ENCODE measurements around the gene RGS19.
A peak's percentile ranks its signal among the peaks of the same experiment; 100 is the strongest.
"Not testable (repeated sequence)": the region's sequence is repeated elsewhere in the genome, so short reads cannot be mapped to it uniquely, and the experiment has no call there.

RGS19 gene

DNA sequence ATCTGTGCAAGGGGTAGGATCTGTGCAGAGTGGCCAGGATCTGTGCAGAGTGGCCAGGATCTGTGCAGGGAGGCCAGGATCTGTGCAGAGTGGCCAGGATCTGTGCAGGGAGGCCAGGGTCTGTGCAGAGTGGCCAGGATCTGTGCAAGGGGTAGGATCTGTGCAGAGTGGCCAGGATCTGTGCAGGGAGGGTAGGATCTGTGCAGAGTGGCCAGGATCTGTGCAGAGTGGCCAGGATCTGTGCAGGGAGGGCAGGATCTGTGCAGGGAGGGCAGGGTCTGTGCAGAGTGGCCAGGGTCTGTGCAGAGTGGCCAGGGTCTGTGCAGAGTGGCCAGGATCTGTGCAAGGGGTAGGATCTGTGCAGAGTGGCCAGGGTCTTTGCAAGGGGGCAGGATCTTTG is 9.3 kb upstream of the RGS19 start:
- Histone ChIP-seq H4K8ac (ENCODE audit: low read depth, low read length) (peak overlapping the region; percentile 52), H2BK120ac (ENCODE audit: low read depth, low read length) (peak overlapping the region; percentile 35), H3K9ac (ENCODE audit: low read depth, low read length, poor library complexity) (peak overlapping the region; percentile 52), H3K14ac (ENCODE audit: low read length) (peak overlapping the region; percentile 98), H3K18ac (ENCODE audit: low read length) (peak overlapping the region; percentile 91), H2BK12ac (ENCODE audit: low read length) (peak overlapping the region; percentile 49), H3K4me1 (ENCODE audit: control insufficient read depth in 2 of 2, insufficient read depth in 1 of 2, low read depth in 1 of 2, low read length in 2 of 2) (peaks cover 11 to 13% of the 10 kb centered on the region in 2 donors), H3K9me3 (replicated peaks in 1 of 2; ENCODE audit: control insufficient read depth in 2 of 2, insufficient read depth in 1 of 2, low read depth in 1 of 2, low read length in 2 of 2) (peaks cover 8 to 19% of the 10 kb centered on the region in 2 donors), H3K23ac (ENCODE audit: low read depth, low read length, poor library complexity) (peak overlapping the region; percentile 88), H3K27me3 (ENCODE audit: control insufficient read depth in 3 of 3, insufficient read depth in 3 of 3, low read depth in 1 of 3, low read length in 3 of 3) (peaks cover 2 to 64% (median 29%) of the 10 kb centered on the region in 3 experiments), H3K4ac (ENCODE audit: low read length) (peak overlapping the region; percentile 7)
- not testable (repeated sequence) for H3K27ac ChIP-seq (replicated peaks; ENCODE audit: low read length); H3K36me3 ChIP-seq (replicated peaks in 1 of 2; ENCODE audit: control insufficient read depth in 2 of 2, insufficient read depth in 2 of 2, low read length in 2 of 2); H2AFZ ChIP-seq (ENCODE audit: low read length); H4K91ac ChIP-seq (ENCODE audit: low read depth, low read length, poor library complexity); H2BK15ac ChIP-seq (ENCODE audit: low read length); DNase-seq (ENCODE audit: low spot score); H3K4me2 ChIP-seq (ENCODE audit: insufficient read depth, low read length, poor library complexity, severe bottlenecking); H3K4me3 ChIP-seq (ENCODE audit: low read length in 2 of 2); H3K79me1 ChIP-seq (ENCODE audit: low read depth, low read length); H2AK5ac ChIP-seq (ENCODE audit: low read depth, low read length); H2BK5ac ChIP-seq (ENCODE audit: low read length)

DNA sequence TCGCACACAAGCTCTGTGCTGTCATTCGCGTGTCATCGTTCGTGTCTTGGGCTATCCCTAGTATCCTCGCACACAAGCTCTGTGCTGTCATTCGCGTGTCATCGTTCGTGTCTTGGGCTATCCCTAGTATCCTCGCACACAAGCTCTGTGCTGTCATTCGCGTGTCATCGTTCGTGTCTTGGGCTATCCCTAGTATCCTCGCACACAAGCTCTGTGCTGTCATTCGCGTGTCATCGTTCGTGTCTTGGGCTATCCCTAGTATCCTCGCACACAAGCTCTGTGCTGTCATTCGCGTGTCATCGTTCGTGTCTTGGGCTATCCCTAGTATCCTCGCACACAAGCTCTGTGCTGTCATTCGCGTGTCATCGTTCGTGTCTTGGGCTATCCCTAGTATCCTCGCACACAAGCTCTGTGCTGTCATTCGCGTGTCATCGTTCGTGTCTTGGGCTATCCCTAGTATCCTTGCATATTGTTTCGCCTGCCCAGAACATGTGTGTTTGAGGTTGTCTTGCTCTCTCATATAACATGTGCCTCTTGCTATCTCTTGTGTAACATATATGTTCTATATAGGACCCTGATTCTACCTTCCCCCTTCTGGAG is 8.0 kb upstream of the RGS19 start:
- H3K9ac ChIP-seq (ENCODE audit: low read depth, low read length, poor library complexity); H2BK120ac ChIP-seq (ENCODE audit: low read depth, low read length); H3K36me3 ChIP-seq (replicated peaks in 1 of 2; ENCODE audit: control insufficient read depth in 2 of 2, insufficient read depth in 2 of 2, low read length in 2 of 2); H2AK5ac ChIP-seq (ENCODE audit: low read depth, low read length); H2AFZ ChIP-seq (ENCODE audit: low read length); H3K4me3 ChIP-seq (ENCODE audit: low read length in 2 of 2); H2BK12ac ChIP-seq (ENCODE audit: low read length); H2BK5ac ChIP-seq (ENCODE audit: low read length); H3K18ac ChIP-seq (ENCODE audit: low read length); H3K4me2 ChIP-seq (ENCODE audit: insufficient read depth, low read length, poor library complexity, severe bottlenecking); H3K27ac ChIP-seq (replicated peaks; ENCODE audit: low read length); H2BK15ac ChIP-seq (ENCODE audit: low read length); H3K14ac ChIP-seq (ENCODE audit: low read length); H3K79me1 ChIP-seq (ENCODE audit: low read depth, low read length); H3K4ac ChIP-seq (ENCODE audit: low read length); H4K91ac ChIP-seq (ENCODE audit: low read depth, low read length, poor library complexity); H4K8ac ChIP-seq (ENCODE audit: low read depth, low read length); H3K23ac ChIP-seq (ENCODE audit: low read depth, low read length, poor library complexity); DNase-seq (ENCODE audit: low spot score): not testable (repeated sequence)
- no CpG with 5 or more reads among the region's 36 CpGs for WGBS, 2 donors (ENCODE audit: extremely low coverage in 2 of 2, insufficient read length in 2 of 2, insufficient replicate concordance in 1 of 2)
- H3K4me1 ChIP-seq (ENCODE audit: control insufficient read depth in 2 of 2, insufficient read depth in 1 of 2, low read depth in 1 of 2, low read length in 2 of 2), result peaks cover 18 to 20% of the 10 kb centered on the region in 2 donors
- peaks cover 8 to 19% of the 10 kb centered on the region in 2 donors for H3K9me3 ChIP-seq (replicated peaks in 1 of 2; ENCODE audit: control insufficient read depth in 2 of 2, insufficient read depth in 1 of 2, low read depth in 1 of 2, low read length in 2 of 2)
- H3K27me3 ChIP-seq (ENCODE audit: control insufficient read depth in 3 of 3, insufficient read depth in 3 of 3, low read depth in 1 of 3, low read length in 3 of 3), result peaks cover 2 to 69% (median 38%) of the 10 kb centered on the region in 3 experiments

DNA sequence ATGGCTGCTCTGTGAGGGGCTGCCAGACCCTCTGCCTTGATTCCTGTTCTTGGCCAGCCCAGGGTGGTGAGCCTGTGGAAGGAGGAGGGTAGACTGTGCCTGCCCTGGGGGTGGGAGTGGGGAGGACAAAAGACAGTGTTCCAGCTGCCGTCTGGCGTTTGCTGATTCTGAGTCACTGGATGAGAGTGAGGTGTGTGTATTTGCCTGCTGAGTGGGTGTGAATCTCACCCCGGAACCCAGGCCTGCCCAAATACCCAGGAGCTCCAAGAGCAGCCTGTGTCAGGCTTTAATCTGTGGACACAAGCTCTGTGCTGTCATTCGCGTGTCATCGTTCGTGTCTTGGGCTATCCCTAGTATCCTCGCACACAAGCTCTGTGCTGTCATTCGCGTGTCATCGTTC is 7.5 kb upstream of the RGS19 start:
- no peak overlapping the region for H2BK12ac ChIP-seq (ENCODE audit: low read length)
- H3K9ac ChIP-seq (ENCODE audit: low read depth, low read length, poor library complexity), result no peak overlapping the region
- no peak overlapping the region for H3K4ac ChIP-seq (ENCODE audit: low read length)
- H2BK120ac ChIP-seq (ENCODE audit: low read depth, low read length), result no peak overlapping the region
- H3K36me3 ChIP-seq (replicated peaks in 1 of 2; ENCODE audit: control insufficient read depth in 2 of 2, insufficient read depth in 2 of 2, low read length in 2 of 2), result no peaks in the 10 kb centered on the region
- no peak overlapping the region for H3K4me3 ChIP-seq (ENCODE audit: low read length in 2 of 2)
- no peak overlapping the region for H3K4me2 ChIP-seq (ENCODE audit: insufficient read depth, low read length, poor library complexity, severe bottlenecking)
- no peak overlapping the region for H4K8ac ChIP-seq (ENCODE audit: low read depth, low read length)
- H3K9me3 ChIP-seq (replicated peaks in 1 of 2; ENCODE audit: control insufficient read depth in 2 of 2, insufficient read depth in 1 of 2, low read depth in 1 of 2, low read length in 2 of 2), result peaks cover 8 to 19% of the 10 kb centered on the region in 2 donors
- no peak for DNase-seq (ENCODE audit: low spot score)
- no peak overlapping the region for H3K27ac ChIP-seq (replicated peaks; ENCODE audit: low read length)
- no peak overlapping the region for H2BK5ac ChIP-seq (ENCODE audit: low read length)
- H3K14ac ChIP-seq (ENCODE audit: low read length), result no peak overlapping the region
- H2AFZ ChIP-seq (ENCODE audit: low read length), result no peak overlapping the region
- H4K91ac ChIP-seq (ENCODE audit: low read depth, low read length, poor library complexity), result no peak overlapping the region
- WGBS, 2 donors (ENCODE audit: extremely low coverage in 2 of 2, insufficient read length in 2 of 2, insufficient replicate concordance in 1 of 2), result no CpG with 5 or more reads among the region's 11 CpGs
- H3K23ac ChIP-seq (ENCODE audit: low read depth, low read length, poor library complexity), result no peak overlapping the region
- H3K18ac ChIP-seq (ENCODE audit: low read length), result no peak overlapping the region
- H3K27me3 ChIP-seq (ENCODE audit: control insufficient read depth in 3 of 3, insufficient read depth in 3 of 3, low read depth in 1 of 3, low read length in 3 of 3), result peaks cover 2 to 70% (median 41%) of the 10 kb centered on the region in 3 experiments
- H3K79me1 ChIP-seq (ENCODE audit: low read depth, low read length), result no peaks in the 10 kb centered on the region
- peaks cover 19 to 22% of the 10 kb centered on the region in 2 donors for H3K4me1 ChIP-seq (ENCODE audit: control insufficient read depth in 2 of 2, insufficient read depth in 1 of 2, low read depth in 1 of 2, low read length in 2 of 2)
- H2BK15ac ChIP-seq (ENCODE audit: low read length), result no peak overlapping the region
- H2AK5ac ChIP-seq (ENCODE audit: low read depth, low read length), result no peak overlapping the region

DNA sequence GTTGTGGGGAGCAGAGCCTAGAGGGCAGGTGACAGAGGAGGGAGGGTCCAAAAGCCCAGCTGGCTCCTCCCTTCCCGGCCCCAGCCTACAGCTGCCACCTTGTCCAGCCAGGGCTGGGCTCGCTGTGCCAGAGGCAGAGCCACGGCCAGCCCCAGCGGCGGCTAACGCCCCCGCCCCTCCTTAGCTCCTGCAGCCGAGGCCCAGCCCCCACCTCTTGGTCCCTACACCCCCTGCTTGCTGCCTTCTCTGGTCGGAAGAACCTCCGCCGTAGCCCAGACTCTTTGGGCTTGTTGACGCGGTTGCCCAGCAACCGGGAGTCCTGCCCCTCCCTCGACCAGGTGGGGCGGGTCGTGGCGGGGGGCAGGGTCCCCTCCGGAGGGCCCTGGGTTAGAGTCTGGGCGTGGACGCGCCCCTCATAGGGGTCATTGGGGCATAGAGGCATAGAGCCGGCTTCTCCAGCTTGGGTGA is 5.4 kb upstream of the RGS19 start:
- Histone ChIP-seq H3K27ac (replicated peaks; ENCODE audit: low read length) (no peak overlapping the region), H2AFZ (ENCODE audit: low read length) (no peak overlapping the region), H2BK12ac (ENCODE audit: low read length) (no peak overlapping the region), H4K8ac (ENCODE audit: low read depth, low read length) (no peak overlapping the region), H3K79me1 (ENCODE audit: low read depth, low read length) (peaks cover 2% of the 10 kb centered on the region), H2BK15ac (ENCODE audit: low read length) (no peak overlapping the region), H3K18ac (ENCODE audit: low read length) (peak overlapping the region; percentile 98), H3K9me3 (replicated peaks in 1 of 2; ENCODE audit: control insufficient read depth in 2 of 2, insufficient read depth in 1 of 2, low read depth in 1 of 2, low read length in 2 of 2) (peaks cover 8 to 19% of the 10 kb centered on the region in 2 donors), H3K4me1 (ENCODE audit: control insufficient read depth in 2 of 2, insufficient read depth in 1 of 2, low read depth in 1 of 2, low read length in 2 of 2) (peaks cover 26 to 40% of the 10 kb centered on the region in 2 donors), H3K9ac (ENCODE audit: low read depth, low read length, poor library complexity) (peak overlapping the region; percentile 50), H3K23ac (ENCODE audit: low read depth, low read length, poor library complexity) (peak overlapping the region; percentile 67), H3K27me3 (ENCODE audit: control insufficient read depth in 3 of 3, insufficient read depth in 3 of 3, low read depth in 1 of 3, low read length in 3 of 3) (peaks cover 2 to 70% (median 42%) of the 10 kb centered on the region in 3 experiments), H2BK120ac (ENCODE audit: low read depth, low read length) (no peak overlapping the region), H4K91ac (ENCODE audit: low read depth, low read length, poor library complexity) (no peak overlapping the region), H3K4me2 (ENCODE audit: insufficient read depth, low read length, poor library complexity, severe bottlenecking) (peak overlapping the region; percentile 91), H2BK5ac (ENCODE audit: low read length) (no peak overlapping the region), H2AK5ac (ENCODE audit: low read depth, low read length) (peak overlapping the region; percentile 0), H3K4me3 (ENCODE audit: low read length in 2 of 2) (peak overlapping the region in 1 of 2 donors; percentile 51), H3K14ac (ENCODE audit: low read length) (no peak overlapping the region), H3K4ac (ENCODE audit: low read length) (no peak overlapping the region), H3K36me3 (replicated peaks in 1 of 2; ENCODE audit: control insufficient read depth in 2 of 2, insufficient read depth in 2 of 2, low read length in 2 of 2) (no peaks in the 10 kb centered on the region)
- no CpG with 5 or more reads among the region's 23 CpGs for WGBS, 2 donors (ENCODE audit: extremely low coverage in 2 of 2, insufficient read length in 2 of 2, insufficient replicate concordance in 1 of 2)
- no peak for DNase-seq (ENCODE audit: low spot score)
